ENCODE data around the gene LYSMD1. TPM values are rescaled to one million over a fixed set of nuclear protein-coding genes. Genes with fewer than 3 reads are reported as not detected.
A peak's percentile ranks its signal among the peaks of the same experiment; 100 is the strongest.

LYSMD1 gene
- total RNA-seq, 1 experiment from 2014 or later: 5.0 TPM

- POLR2A ChIA-PET: interaction anchor here (0.5 kb wide), 1 partner anchor 93 kb away, joined by 4 read pairs; no protein-coding TSS in a partner anchor
- H3K36me3 ChIP-seq (ENCODE audit: control insufficient read depth, insufficient read depth, low read length): no peaks in the 10 kb centered on the region
Measured at GRCh38 chr1:151157067-151157531, 8.6 kb downstream of the LYSMD1 start.

GRCh38 chr1:151156515-151156819, 9.2 kb downstream of the LYSMD1 start, which contains the start of gene TNFAIP8L2:
Gene TNFAIP8L2, plus strand, starts transcription at chr1:151156649. Its CDS starts 2,049 bp downstream, at chr1:151158698.
- no TSS peak for BruUV-seq (replicated peaks)
- Mint-ChIP-seq H3K27ac (ENCODE audit: unreplicated experiment) (no peak within 1 kb of the TSS), H3K4me1 (ENCODE audit: low read depth, unreplicated experiment) (no peaks in the 10 kb centered on the region), H3K9me3 (ENCODE audit: unreplicated experiment) (no peaks in the 10 kb centered on the region), H3K27me3 (ENCODE audit: insufficient read depth, unreplicated experiment) (no peaks in the 10 kb centered on the region), H3K4me3 (ENCODE audit: unreplicated experiment) (no peak within 1 kb of the TSS), H3K36me3 (ENCODE audit: insufficient read depth, unreplicated experiment) (no peaks in the 10 kb centered on the region)
- intact Hi-C loops (cut with micrococcal nuclease; ENCODE audit: unreplicated experiment): loop anchor here (1.0 to 5.0 kb wide), 2 partner anchors 57 to 134 kb away; no protein-coding TSS in a partner anchor
- POLR2A ChIA-PET: no interaction called here
- TF ChIP-seq CTCF (IDR thresholded peaks at IDR 0.05; ENCODE audit: insufficient read depth in 1 of 2, low read depth in 1 of 2, low read length in 1 of 2, severe bottlenecking in 1 of 2, unreplicated experiment in 1 of 2): no peak
- H3K4me3 ChIP-seq (ENCODE audit: low read depth, low read length): no peak within 1 kb of the TSS
- no peaks in the 10 kb centered on the region for H3K9me3 ChIP-seq
- no peak for DNase-seq
- no peaks in the 10 kb centered on the region for H3K36me3 ChIP-seq (ENCODE audit: control insufficient read depth, insufficient read depth, low read length)
- 0 out of 2 replicates have a peak, but pooled peaks cover 5% of the 10 kb centered on the region for H3K4me1 ChIP-seq
- no peaks in the 10 kb centered on the region for H3K27me3 ChIP-seq (replicated peaks; ENCODE audit: control insufficient read depth, insufficient read depth, low read length)
- CTCF ChIA-PET: interaction anchor here (0.5 to 6.9 kb wide), 7 partner anchors 28 to 85 kb away, joined by 3 to 69 read pairs (median 3); no protein-coding TSS in a partner anchor

More at GRCh38 chr1:151157067-151157531, 8.6 kb downstream of the LYSMD1 start:
- H3K36me3 Mint-ChIP-seq (ENCODE audit: insufficient read depth, unreplicated experiment): no peaks in the 10 kb centered on the region
- H3K27me3 Mint-ChIP-seq (ENCODE audit: insufficient read depth, unreplicated experiment): no peaks in the 10 kb centered on the region
- no peaks in the 10 kb centered on the region for H3K4me1 Mint-ChIP-seq (ENCODE audit: low read depth, unreplicated experiment)
- no peaks in the 10 kb centered on the region for H3K9me3 Mint-ChIP-seq (ENCODE audit: unreplicated experiment)
- no peak overlapping the region for H3K4me3 ChIP-seq (ENCODE audit: low read depth, low read length)
- no peaks in the 10 kb centered on the region for H3K9me3 ChIP-seq
- no peak for DNase-seq
- no TSS peak for BruUV-seq (replicated peaks)
- intact Hi-C loops (cut with micrococcal nuclease; ENCODE audit: unreplicated experiment): loop anchor here (5.0 kb wide), 1 partner anchor 135 kb away; no protein-coding TSS in a partner anchor
- no peak for TF ChIP-seq CTCF (IDR thresholded peaks at IDR 0.05; ENCODE audit: insufficient read depth in 1 of 2, low read depth in 1 of 2, low read length in 1 of 2, severe bottlenecking in 1 of 2, unreplicated experiment in 1 of 2)
- H3K4me1 ChIP-seq: 0 out of 2 replicates have a peak, but pooled peaks cover 5% of the 10 kb centered on the region
- H3K27ac Mint-ChIP-seq (ENCODE audit: unreplicated experiment): no peak overlapping the region
- no peaks in the 10 kb centered on the region for H3K27me3 ChIP-seq (replicated peaks; ENCODE audit: control insufficient read depth, insufficient read depth, low read length)
- no peak overlapping the region for H3K4me3 Mint-ChIP-seq (ENCODE audit: unreplicated experiment)
- CTCF ChIA-PET: interaction anchor here (0.5 to 6.9 kb wide), 7 partner anchors 28 to 86 kb away, joined by 3 to 69 read pairs (median 3); no protein-coding TSS in a partner anchor

GRCh38 chr1:151147665-151148064, 18.0 kb downstream of the LYSMD1 start:
- H3K9me3 Mint-ChIP-seq (ENCODE audit: unreplicated experiment): no peaks in the 10 kb centered on the region
- peaks cover 12% of the 10 kb centered on the region for H3K4me1 Mint-ChIP-seq (ENCODE audit: low read depth, unreplicated experiment)
- no TSS peak for BruUV-seq (replicated peaks)
- Histone ChIP-seq H3K36me3 (ENCODE audit: control insufficient read depth, insufficient read depth, low read length) (no peaks in the 10 kb centered on the region), H3K4me3 (ENCODE audit: low read depth, low read length) (peak overlapping the region; percentile 80), H3K27me3 (replicated peaks; ENCODE audit: control insufficient read depth, insufficient read depth, low read length) (no peaks in the 10 kb centered on the region), H3K9me3 (no peaks in the 10 kb centered on the region), H3K4me1 (peaks cover 16% of the 10 kb centered on the region)
- peak overlapping the region; percentile 86 for H3K4me3 Mint-ChIP-seq (ENCODE audit: unreplicated experiment)
- DNase-seq: peak in 1 of 2 experiments; percentile 35
- ChIA-PET POLR2A (no interaction called here), CTCF (interaction anchor here (1.5 kb wide), 1 partner anchor 17 kb away, joined by 4 read pairs; no protein-coding TSS in a partner anchor)
- H3K27ac Mint-ChIP-seq (ENCODE audit: unreplicated experiment): peak overlapping the region; percentile 10
- peaks cover 4% of the 10 kb centered on the region for H3K36me3 Mint-ChIP-seq (ENCODE audit: insufficient read depth, unreplicated experiment)
- TF ChIP-seq CTCF (IDR thresholded peaks at IDR 0.05; ENCODE audit: insufficient read depth in 1 of 2, low read depth in 1 of 2, low read length in 1 of 2, severe bottlenecking in 1 of 2, unreplicated experiment in 1 of 2): no peak
- intact Hi-C loops (cut with micrococcal nuclease; ENCODE audit: unreplicated experiment): loop anchor here (2.0 kb wide), 2 partner anchors 17 to 77 kb away; partner anchors contain the start of gene GABPB2
- H3K27me3 Mint-ChIP-seq (ENCODE audit: insufficient read depth, unreplicated experiment): no peaks in the 10 kb centered on the region
